ENCODE measurements around the gene DEFB114.
A peak's percentile ranks its signal among the peaks of the same experiment; 100 is the strongest.

DEFB114 gene, protein sequence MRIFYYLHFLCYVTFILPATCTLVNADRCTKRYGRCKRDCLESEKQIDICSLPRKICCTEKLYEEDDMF

DNA sequence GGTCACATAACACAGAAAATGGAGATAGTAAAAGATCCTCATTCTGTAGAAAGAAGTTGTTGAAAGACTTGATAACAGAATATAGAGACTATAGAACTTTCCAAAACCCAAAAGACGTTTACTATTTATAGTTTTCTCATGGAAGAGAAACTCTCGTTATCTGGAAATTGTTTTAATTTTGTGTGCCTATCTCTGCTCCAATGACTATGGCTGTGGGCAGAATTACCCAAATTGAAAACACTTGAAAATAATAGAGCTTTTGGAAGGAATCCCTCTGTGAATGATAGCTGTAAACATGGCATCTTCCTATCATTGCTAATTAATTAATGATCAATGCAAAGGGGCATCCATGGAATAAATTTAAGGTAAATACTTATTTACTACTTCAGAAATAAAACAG, at the start of gene DEFB114:
TSS of gene DEFB114 (minus strand) at position 101 of the 400 bp plus-strand sequence. CDS start at position 42, 59 bp downstream.
- Histone ChIP-seq H3K4me3 (no peak within 1 kb of the TSS), H3K27me3 (no peaks in the 10 kb centered on the region), H3K9ac (no peak within 1 kb of the TSS), H3K4me2 (no peak within 1 kb of the TSS), H3K9me3 (no peaks in the 10 kb centered on the region), H4K20me1 (no peaks in the 10 kb centered on the region), H3K27ac (no peak within 1 kb of the TSS), H3K36me3 (no peaks in the 10 kb centered on the region), H3K4me1 (no peaks in the 10 kb centered on the region)
- TF ChIP-seq Cebpa-rat (IDR thresholded peaks at IDR 0.05), result no peak

DNA sequence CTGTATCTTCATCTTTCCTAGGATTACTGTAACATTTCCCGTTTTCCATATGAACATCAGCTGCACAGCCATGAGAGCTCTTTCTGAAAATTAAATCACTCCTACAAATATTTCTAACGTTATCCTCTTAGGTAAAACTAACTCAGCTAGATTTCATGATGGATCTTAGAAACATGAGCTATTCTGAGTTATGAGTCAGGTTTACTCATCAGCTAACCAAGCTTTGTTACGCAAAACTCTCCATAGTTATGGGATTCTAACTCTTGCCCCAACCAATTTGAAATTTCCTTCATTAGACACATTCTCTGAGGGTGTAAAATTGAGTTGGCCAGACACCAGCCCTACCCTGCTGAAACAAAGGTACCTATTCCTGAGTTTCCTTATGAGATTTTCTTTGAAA, 43.9 kb upstream of the DEFB114 start:
- Histone ChIP-seq H3K4me2 (no peak overlapping the region), H3K9me3 (no peaks in the 10 kb centered on the region), H3K36me3 (no peaks in the 10 kb centered on the region), H4K20me1 (no peaks in the 10 kb centered on the region), H3K27me3 (no peaks in the 10 kb centered on the region), H3K4me3 (no peak overlapping the region), H3K4me1 (no peaks in the 10 kb centered on the region), H3K9ac (no peak overlapping the region), H3K27ac (no peak overlapping the region)
- TF ChIP-seq Cebpa-rat (IDR thresholded peaks at IDR 0.05), result no peak

DNA sequence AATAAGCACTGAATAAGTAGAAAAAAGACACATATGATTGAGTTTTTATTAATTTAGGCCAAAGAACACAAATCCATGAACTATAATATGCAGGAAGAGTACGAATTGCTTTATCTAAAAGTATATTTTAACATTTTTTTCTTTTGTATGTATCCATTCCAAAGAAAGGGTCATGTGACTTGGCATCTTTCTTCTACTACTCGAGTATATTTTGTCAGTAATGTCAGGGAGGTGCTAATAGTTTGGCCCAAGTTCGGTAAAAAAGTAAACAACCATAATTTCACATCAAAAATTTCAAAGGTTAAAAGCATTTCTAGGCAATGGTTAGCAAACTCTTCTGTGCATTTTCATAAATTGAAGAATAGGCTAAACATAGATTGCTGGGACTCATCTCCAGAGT, 39.2 kb upstream of the DEFB114 start:
- Histone ChIP-seq H3K27ac (no peak overlapping the region), H3K27me3 (no peaks in the 10 kb centered on the region), H3K9ac (no peak overlapping the region), H3K4me2 (no peak overlapping the region), H3K36me3 (no peaks in the 10 kb centered on the region), H4K20me1 (no peaks in the 10 kb centered on the region), H3K9me3 (no peaks in the 10 kb centered on the region), H3K4me1 (no peaks in the 10 kb centered on the region), H3K4me3 (no peak overlapping the region)
- no peak for TF ChIP-seq Cebpa-rat (IDR thresholded peaks at IDR 0.05)

DNA sequence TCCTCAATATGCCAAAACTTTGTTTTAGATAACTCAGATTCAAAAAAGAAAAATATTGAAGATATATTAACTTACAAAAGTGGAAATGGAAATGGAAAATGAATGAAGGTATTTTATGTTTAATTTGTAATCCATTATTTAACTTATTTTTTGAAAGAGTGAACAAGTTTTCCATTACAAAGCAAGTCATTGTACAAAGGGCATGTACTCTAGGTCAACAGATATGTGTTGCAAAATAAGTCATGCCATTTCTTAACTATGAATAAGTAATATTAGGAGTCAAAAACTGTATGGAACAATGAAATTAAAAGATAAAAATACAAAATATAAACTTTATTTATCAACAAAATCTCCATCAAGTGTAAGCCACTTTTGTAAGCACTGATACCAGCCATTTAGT, 31.3 kb upstream of the DEFB114 start:
- H3K27me3 ChIP-seq, result no peaks in the 10 kb centered on the region
- no peak overlapping the region for H3K27ac ChIP-seq
- H3K9ac ChIP-seq, result no peak overlapping the region
- no peak overlapping the region for H3K4me2 ChIP-seq
- no peaks in the 10 kb centered on the region for H3K4me1 ChIP-seq
- no peaks in the 10 kb centered on the region for H3K9me3 ChIP-seq
- H3K36me3 ChIP-seq, result no peaks in the 10 kb centered on the region
- no peak for TF ChIP-seq Cebpa-rat (IDR thresholded peaks at IDR 0.05)
- H4K20me1 ChIP-seq, result no peaks in the 10 kb centered on the region
- H3K4me3 ChIP-seq, result no peak overlapping the region

DNA sequence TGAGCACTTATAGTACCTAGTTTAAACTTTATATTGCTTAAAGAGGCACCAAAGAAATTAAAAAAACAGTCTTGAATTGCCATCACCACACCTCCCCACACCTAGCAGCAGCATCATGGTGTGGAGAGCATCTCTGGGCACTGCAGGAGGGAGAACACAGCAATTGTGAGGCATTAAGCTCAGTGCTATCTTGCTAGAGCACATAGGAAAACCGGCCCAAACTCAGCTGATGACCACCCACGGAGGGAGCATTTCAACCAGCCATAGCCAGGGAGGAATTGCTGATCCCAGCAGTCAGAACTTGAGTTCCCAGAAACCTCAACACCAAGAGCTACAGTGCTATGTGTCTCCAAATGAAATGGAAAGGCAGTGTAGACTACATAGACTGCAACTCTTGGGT, 24.9 kb upstream of the DEFB114 start:
- TF ChIP-seq Cebpa-rat (IDR thresholded peaks at IDR 0.05), result no peak
- Histone ChIP-seq H3K36me3 (no peaks in the 10 kb centered on the region), H3K4me1 (no peaks in the 10 kb centered on the region), H3K4me3 (no peak overlapping the region), H3K4me2 (no peak overlapping the region), H3K27me3 (no peaks in the 10 kb centered on the region), H3K27ac (no peak overlapping the region), H4K20me1 (no peaks in the 10 kb centered on the region), H3K9ac (no peak overlapping the region), H3K9me3 (no peaks in the 10 kb centered on the region)

DNA sequence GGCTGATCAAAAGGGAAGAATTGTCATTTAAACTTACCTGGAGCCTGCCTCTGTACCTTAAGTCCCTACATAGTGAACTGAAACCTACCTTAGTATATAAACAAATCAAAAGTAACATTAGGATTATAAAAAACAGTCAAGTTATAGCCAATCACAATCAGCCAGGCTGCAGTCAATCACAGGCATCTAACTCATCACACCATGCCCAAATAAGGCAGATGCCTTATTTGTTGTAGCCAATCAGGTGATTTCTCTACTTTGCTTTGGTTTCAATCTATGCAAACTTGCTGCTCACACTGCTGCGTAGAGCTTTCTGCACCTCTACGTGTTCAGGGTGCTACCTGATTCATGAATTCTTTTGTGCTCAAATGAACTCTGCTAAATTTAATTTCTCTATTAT, 23.8 kb upstream of the DEFB114 start:
- Histone ChIP-seq H3K4me1 (no peaks in the 10 kb centered on the region), H3K27ac (no peak overlapping the region), H3K9ac (no peak overlapping the region), H3K27me3 (no peaks in the 10 kb centered on the region), H3K9me3 (no peaks in the 10 kb centered on the region), H4K20me1 (no peaks in the 10 kb centered on the region), H3K36me3 (no peaks in the 10 kb centered on the region), H3K4me2 (no peak overlapping the region), H3K4me3 (no peak overlapping the region)
- TF ChIP-seq Cebpa-rat (IDR thresholded peaks at IDR 0.05), result no peak

DNA sequence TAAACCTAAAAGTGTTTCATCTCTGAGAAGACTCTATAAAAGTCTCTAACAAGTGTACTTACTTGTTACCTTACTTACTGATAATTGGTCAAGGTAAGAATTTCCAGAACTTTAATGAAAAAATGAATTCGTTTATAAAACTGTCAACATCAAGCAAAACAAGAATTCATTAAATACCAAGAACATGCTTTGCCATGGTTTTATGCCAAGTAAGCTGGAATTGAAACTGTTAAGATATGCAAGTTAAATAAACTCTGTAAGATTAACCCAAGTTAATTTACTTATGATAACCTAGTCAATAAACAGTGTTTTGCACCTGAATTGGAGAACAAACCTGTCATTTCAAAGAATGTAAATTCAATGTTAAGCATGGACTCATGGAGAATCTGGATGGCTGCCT, 22.6 kb upstream of the DEFB114 start:
- TF ChIP-seq Cebpa-rat (IDR thresholded peaks at IDR 0.05), result no peak
- H3K27ac ChIP-seq, result no peak overlapping the region
- H4K20me1 ChIP-seq, result no peaks in the 10 kb centered on the region
- H3K4me3 ChIP-seq, result no peak overlapping the region
- H3K4me1 ChIP-seq, result no peaks in the 10 kb centered on the region
- no peak overlapping the region for H3K4me2 ChIP-seq
- H3K36me3 ChIP-seq, result no peaks in the 10 kb centered on the region
- no peak overlapping the region for H3K9ac ChIP-seq
- no peaks in the 10 kb centered on the region for H3K27me3 ChIP-seq
- no peaks in the 10 kb centered on the region for H3K9me3 ChIP-seq

DNA sequence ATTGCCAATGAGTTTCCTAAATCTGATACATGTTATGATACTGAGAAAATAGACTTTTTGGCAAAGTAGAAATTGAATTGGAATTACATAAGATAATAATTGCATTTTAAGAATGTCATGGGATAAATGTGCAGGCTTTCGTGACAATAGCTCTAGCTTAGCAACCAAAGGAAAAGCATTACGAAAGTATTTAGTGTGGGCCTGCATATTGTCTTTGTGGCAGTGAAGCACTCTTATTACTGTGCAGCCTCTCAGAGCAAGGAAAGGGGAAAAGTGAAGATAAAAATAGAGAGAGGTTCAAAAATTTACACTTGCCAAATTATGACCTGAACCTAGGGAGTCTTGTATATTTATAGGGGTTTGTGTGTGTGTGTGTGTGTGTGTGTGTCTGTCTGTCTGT, 18.1 kb upstream of the DEFB114 start:
- H3K27me3 ChIP-seq, result no peaks in the 10 kb centered on the region
- H3K4me3 ChIP-seq, result no peak overlapping the region
- H3K4me1 ChIP-seq, result peaks cover 17% of the 10 kb centered on the region
- no peak for TF ChIP-seq Cebpa-rat (IDR thresholded peaks at IDR 0.05)
- H3K9me3 ChIP-seq, result no peaks in the 10 kb centered on the region
- no peaks in the 10 kb centered on the region for H3K36me3 ChIP-seq
- no peaks in the 10 kb centered on the region for H4K20me1 ChIP-seq
- H3K27ac ChIP-seq, result no peak overlapping the region
- no peak overlapping the region for H3K9ac ChIP-seq
- no peak overlapping the region for H3K4me2 ChIP-seq

DNA sequence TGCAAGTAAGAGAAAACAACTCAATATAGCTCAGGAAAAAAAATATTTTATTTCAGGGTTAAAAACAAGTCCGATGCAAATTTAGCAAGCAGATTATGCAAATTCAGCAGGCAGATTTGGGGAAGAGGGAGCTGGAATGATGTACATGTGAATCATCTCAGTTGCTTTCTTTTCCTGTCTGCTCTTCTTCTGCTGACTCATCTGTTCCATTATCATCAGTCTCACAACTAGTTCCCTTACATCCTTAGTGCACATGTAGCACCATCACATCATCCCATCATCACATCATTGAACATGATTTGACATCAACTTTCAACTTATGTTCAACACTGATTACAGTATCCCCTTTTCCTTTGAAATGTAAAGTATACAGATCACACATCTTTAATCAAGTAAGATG, 16.9 kb upstream of the DEFB114 start:
- Histone ChIP-seq H3K9me3 (no peaks in the 10 kb centered on the region), H3K4me1 (peaks cover 17% of the 10 kb centered on the region), H3K27me3 (no peaks in the 10 kb centered on the region), H3K4me2 (no peak overlapping the region), H4K20me1 (no peaks in the 10 kb centered on the region), H3K36me3 (no peaks in the 10 kb centered on the region), H3K27ac (no peak overlapping the region), H3K4me3 (no peak overlapping the region), H3K9ac (no peak overlapping the region)
- TF ChIP-seq Cebpa-rat (IDR thresholded peaks at IDR 0.05), result no peak

DNA sequence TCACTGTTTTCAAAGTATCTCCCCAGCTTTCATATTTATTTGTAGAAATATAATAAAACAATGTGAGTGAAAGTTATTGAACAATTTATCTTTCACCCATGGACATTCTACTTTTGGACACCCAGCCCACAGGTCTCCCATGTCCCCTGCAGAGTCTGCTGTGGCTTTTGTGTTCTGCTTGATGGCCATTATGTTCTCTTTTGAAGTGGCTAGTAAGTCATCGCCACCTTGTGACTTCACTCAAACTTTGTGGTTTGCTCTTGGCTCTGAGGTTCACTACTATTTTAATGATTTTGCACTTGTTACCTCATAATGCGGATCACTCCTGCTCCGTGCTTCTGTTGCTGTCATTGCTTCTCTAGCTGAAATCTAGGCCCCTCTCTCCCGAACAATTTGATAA, 15.6 kb upstream of the DEFB114 start:
- no peak for TF ChIP-seq Cebpa-rat (IDR thresholded peaks at IDR 0.05)
- H3K27me3 ChIP-seq, result no peaks in the 10 kb centered on the region
- H3K27ac ChIP-seq, result no peak overlapping the region
- H3K9me3 ChIP-seq, result no peaks in the 10 kb centered on the region
- no peaks in the 10 kb centered on the region for H4K20me1 ChIP-seq
- H3K9ac ChIP-seq, result no peak overlapping the region
- H3K4me2 ChIP-seq, result peak overlapping the region; percentile 40
- H3K36me3 ChIP-seq, result no peaks in the 10 kb centered on the region
- H3K4me3 ChIP-seq, result no peak overlapping the region
- H3K4me1 ChIP-seq, result peaks cover 17% of the 10 kb centered on the region

Data from BLaER1 (cell line).